GM21737 (cell line): ENCODE results near the gene TBC1D14.
"Not testable (repeated sequence)": the region's sequence is repeated elsewhere in the genome, so short reads cannot be mapped to it uniquely, and the experiment has no call there.

Experiments used
- ATAC-seq: cut with Tn5 transposase; IDR thresholded peaks from one replicate; pipeline ENCODE4 v1.9.1; 2021; ENCODE audit warnings: mild to moderate bottlenecking, moderate library complexity; ENCODE audit not compliant: unreplicated experiment

The TBC1D14 gene

GRCh38 chr4:6908432-6909112 lies 1.1 kb upstream of the TBC1D14 start:
- no peak for ATAC-seq

- ATAC-seq: peak; percentile 25
Measured at GRCh38 chr4:6909970-6910339, 329 bp downstream of the TBC1D14 start.

- no peak for ATAC-seq
Measured at GRCh38 chr4:6910340-6910959, 824 bp downstream of the TBC1D14 start.

GRCh38 chr4:6910960-6911874 lies 1.6 kb downstream of the TBC1D14 start:
- no peak for ATAC-seq

GRCh38 chr4:6911917-6912316 lies 2.3 kb downstream of the TBC1D14 start:
- not testable (repeated sequence) for ATAC-seq

- ATAC-seq: no peak
Measured at GRCh38 chr4:6912441-6912840, 2.8 kb downstream of the TBC1D14 start.

GRCh38 chr4:6913350-6913905 lies 3.8 kb downstream of the TBC1D14 start:
- ATAC-seq: no peak

GRCh38 chr4:6914448-6914847 lies 4.8 kb downstream of the TBC1D14 start:
- no peak for ATAC-seq

- ATAC-seq: no peak
Measured at GRCh38 chr4:6915041-6916005, 5.7 kb downstream of the TBC1D14 start.

- no peak for ATAC-seq
Measured at GRCh38 chr4:6916069-6916586, 6.5 kb downstream of the TBC1D14 start.

- no peak for ATAC-seq
Measured at GRCh38 chr4:6916587-6917460, 7.2 kb downstream of the TBC1D14 start.

- peak; percentile 83 for ATAC-seq
Measured at GRCh38 chr4:6917461-6918271, 8.0 kb downstream of the TBC1D14 start.

GRCh38 chr4:6918338-6918737 lies 8.7 kb downstream of the TBC1D14 start:
- no peak for ATAC-seq

GRCh38 chr4:6920171-6920570 lies 10.5 kb downstream of the TBC1D14 start:
- no peak for ATAC-seq

- ATAC-seq: no peak
Measured at GRCh38 chr4:6923507-6923906, 13.9 kb downstream of the TBC1D14 start.

GRCh38 chr4:6924361-6924779 lies 14.7 kb downstream of the TBC1D14 start:
- ATAC-seq: no peak

- ATAC-seq: no peak
Measured at GRCh38 chr4:6925357-6925836, 15.8 kb downstream of the TBC1D14 start.

- no peak for ATAC-seq
Measured at GRCh38 chr4:6926081-6926480, 16.5 kb downstream of the TBC1D14 start.
